Keratinocyte (primary cell): ENCODE measurements around the gene NINJ2. TPM values are rescaled to one million over a fixed set of nuclear protein-coding genes. Genes with fewer than 3 reads are reported as not detected.

ENCODE experiments used
- DNase-seq: peaks from one replicate; pipeline ENCODE4 v3.0.0-alpha.2; 2011; ENCODE audit warnings: low read depth, missing footprints, low spot score
- FAIRE-seq: peaks from 2 replicates; lab custom pipeline; 2011; peaks lifted over from hg19 to GRCh38; lab: Jason Lieb, UNC
- H2AFZ ChIP-seq: 2 replicates; pipeline ENCODE4 v1.6.0; 2012; ENCODE audit warnings: low read length, control low read depth, inconsistent platforms; ENCODE audit not compliant: control insufficient read depth
- H3K27ac ChIP-seq: 2 replicates; pipeline ENCODE4 v1.5.1; 2011; ENCODE audit warnings: low read length; ENCODE audit not compliant: control insufficient read depth, insufficient read depth
- H3K27me3 ChIP-seq: 3 replicates; pipeline ENCODE4 v1.6.0; 2011; ENCODE audit warnings: low read length; ENCODE audit not compliant: control insufficient read depth, insufficient read depth; ENCODE audit errors: extremely low read depth
- H3K36me3 ChIP-seq, 2 experiments: 2 replicates in 1 of 2; 3 replicates in 1 of 2; pipeline ENCODE4 v1.5.1; 2011; ENCODE audit warnings: low read length in 2 of 2, mild to moderate bottlenecking in 1 of 2; ENCODE audit not compliant: control insufficient read depth in 2 of 2, insufficient read depth in 2 of 2; ENCODE audit errors: extremely low read depth in 1 of 2
- H3K4me1 ChIP-seq: 3 replicates; pipeline ENCODE4 v1.5.1; 2011; ENCODE audit warnings: low read length; ENCODE audit not compliant: control insufficient read depth, insufficient read depth; ENCODE audit errors: extremely low read depth
- H3K4me2 ChIP-seq: 3 replicates; pipeline ENCODE4 v1.6.0; 2011; ENCODE audit warnings: low read depth, low read length; ENCODE audit not compliant: control insufficient read depth, insufficient read depth; ENCODE audit errors: extremely low read depth
- H3K4me3 ChIP-seq, 3 experiments: fragments of 200-600 bp in 1 of 3; sonication (generic) in 1 of 3; 2 replicates in 2 of 3; 3 replicates in 1 of 3; pipeline ENCODE4 v1.5.1; 2011 to 2016; ENCODE audit warnings: low read length in 3 of 3, mild to moderate bottlenecking in 3 of 3, control low read depth in 2 of 3, inconsistent platforms in 1 of 3, low read depth in 1 of 3, mixed read lengths in 1 of 3, mixed run types in 1 of 3, moderate library complexity in 1 of 3; ENCODE audit not compliant: control insufficient read depth in 2 of 3, insufficient read depth in 2 of 3; ENCODE audit errors: extremely low read depth in 1 of 3
- H3K79me2 ChIP-seq: 2 replicates; pipeline ENCODE4 v1.6.0; 2012; ENCODE audit warnings: low read length; ENCODE audit not compliant: control insufficient read depth, insufficient read depth
- H3K9ac ChIP-seq: 3 replicates; pipeline ENCODE4 v1.6.0; 2011; ENCODE audit warnings: low read length; ENCODE audit not compliant: control insufficient read depth, insufficient read depth; ENCODE audit errors: extremely low read depth
- H3K9me1 ChIP-seq: 3 replicates; pipeline ENCODE4 v1.6.0; 2011; ENCODE audit warnings: low read length; ENCODE audit not compliant: control insufficient read depth, insufficient read depth; ENCODE audit errors: extremely low read depth
- H3K9me3 ChIP-seq: 2 replicates; pipeline ENCODE4 v1.5.1; 2012; ENCODE audit warnings: low read depth, low read length; ENCODE audit not compliant: control insufficient read depth
- H4K20me1 ChIP-seq: 3 replicates; pipeline ENCODE4 v1.6.0; 2011; ENCODE audit warnings: low read length; ENCODE audit not compliant: control insufficient read depth, insufficient read depth; ENCODE audit errors: extremely low read depth
- EZH2 ChIP-seq: IDR thresholded peaks from one replicate; pipeline ENCODE4 v1.6.1; 2012; ENCODE audit warnings: inconsistent platforms, mild to moderate bottlenecking, low read length, moderate library complexity
- dilution Hi-C: fragments of 300-500 bp; cut with MboI; formaldehyde crosslinking; loops from one replicate; pipeline ENCODE4 v1.7.0; 2020; ENCODE audit warnings: low sequenced_read_pairs; ENCODE audit not compliant: extremely low pct_ligation_motif_present
- polyA plus RNA-seq, 5 experiments: library from polyadenylated mRNA; depleted of rRNA in 3 of 5; stranded (reverse) in 3 of 5; stranded (forward) in 1 of 5; unstranded in 1 of 5; fragments of >200 nt; gene quantifications; 1 replicate in 1 of 5; 2 replicates in 3 of 5; 3 replicates in 1 of 5; pipeline versions ENCODE4 v1.2.1 to v1.2.3, GENCODE V29; 2011 to 2012; ENCODE audit warnings: missing spikeins in 2 of 5, low read depth in 1 of 5, low replicate concordance in 1 of 5
- TF ChIP-seq, protein P1 (sequence below), 3 experiments: IDR thresholded peaks in 1 of 3; conservative IDR thresholded peaks in 1 of 3; optimal IDR thresholded peaks in 1 of 3; 2 replicates in 2 of 3; 3 replicates in 1 of 3; pipeline versions ENCODE3 to v1.5.1; 2011; ENCODE audit warnings: low read length in 3 of 3, mild to moderate bottlenecking in 3 of 3, moderate library complexity in 2 of 3, control low read depth in 1 of 3, inconsistent platforms in 1 of 3; ENCODE audit not compliant: insufficient read depth in 2 of 3; ENCODE audit errors: extremely low read depth in 1 of 3

The NINJ2 gene
- polyA plus RNA-seq, 1 donor (not counting 4 experiments of a cell fraction or from before 2014, with no cell fraction given) = 0.58 TPM

DNA sequence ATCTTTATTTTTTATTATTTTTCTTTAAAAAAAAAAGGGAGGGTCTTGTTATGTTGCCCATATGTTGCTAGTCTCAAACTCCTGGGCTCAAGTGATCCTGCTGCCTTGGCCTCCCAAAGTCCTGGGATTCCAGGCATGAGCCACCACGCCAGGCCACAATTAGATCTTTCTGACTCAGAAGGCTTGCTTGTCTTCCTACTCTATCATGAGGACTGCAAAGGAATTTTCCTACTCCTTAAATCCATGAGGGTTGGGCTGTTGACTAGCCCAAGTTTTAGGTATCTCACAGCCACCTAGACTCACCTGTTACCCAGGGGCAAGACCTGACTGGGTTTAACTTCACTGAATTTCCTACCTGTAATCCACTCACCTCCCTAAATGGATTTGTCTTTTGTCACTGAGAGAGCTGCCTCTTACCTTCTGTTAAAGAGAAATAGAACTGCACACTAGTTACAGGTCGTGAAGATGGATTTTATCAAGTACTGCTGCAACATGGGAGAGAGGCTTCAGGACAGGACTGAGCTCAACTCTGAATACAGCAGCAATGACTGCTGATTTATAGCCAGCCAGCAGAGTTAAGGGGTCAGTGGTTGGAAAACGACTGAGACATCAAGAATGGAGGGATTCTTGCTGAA is 131.2 kb downstream of the NINJ2 start:
- Histone ChIP-seq H3K36me3 (no peaks in the 10 kb centered on the region), H3K27ac (peak overlapping the region; percentile 88), H3K27me3 (no peaks in the 10 kb centered on the region), H3K4me2 (peak overlapping the region; percentile 31), H3K4me3 (no peak overlapping the region), H3K4me1 (peaks cover 35% of the 10 kb centered on the region), H2AFZ (no peak overlapping the region), H3K9me3 (peaks cover 3% of the 10 kb centered on the region), H3K9me1 (peaks cover 2% of the 10 kb centered on the region), H3K79me2 (no peaks in the 10 kb centered on the region), H3K9ac (peak overlapping the region; percentile 36), H4K20me1 (no peaks in the 10 kb centered on the region)
- DNase-seq (no peak), FAIRE-seq (no peak)
- TF ChIP-seq, protein P1, sequence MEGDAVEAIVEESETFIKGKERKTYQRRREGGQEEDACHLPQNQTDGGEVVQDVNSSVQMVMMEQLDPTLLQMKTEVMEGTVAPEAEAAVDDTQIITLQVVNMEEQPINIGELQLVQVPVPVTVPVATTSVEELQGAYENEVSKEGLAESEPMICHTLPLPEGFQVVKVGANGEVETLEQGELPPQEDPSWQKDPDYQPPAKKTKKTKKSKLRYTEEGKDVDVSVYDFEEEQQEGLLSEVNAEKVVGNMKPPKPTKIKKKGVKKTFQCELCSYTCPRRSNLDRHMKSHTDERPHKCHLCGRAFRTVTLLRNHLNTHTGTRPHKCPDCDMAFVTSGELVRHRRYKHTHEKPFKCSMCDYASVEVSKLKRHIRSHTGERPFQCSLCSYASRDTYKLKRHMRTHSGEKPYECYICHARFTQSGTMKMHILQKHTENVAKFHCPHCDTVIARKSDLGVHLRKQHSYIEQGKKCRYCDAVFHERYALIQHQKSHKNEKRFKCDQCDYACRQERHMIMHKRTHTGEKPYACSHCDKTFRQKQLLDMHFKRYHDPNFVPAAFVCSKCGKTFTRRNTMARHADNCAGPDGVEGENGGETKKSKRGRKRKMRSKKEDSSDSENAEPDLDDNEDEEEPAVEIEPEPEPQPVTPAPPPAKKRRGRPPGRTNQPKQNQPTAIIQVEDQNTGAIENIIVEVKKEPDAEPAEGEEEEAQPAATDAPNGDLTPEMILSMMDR (optimal IDR thresholded peaks at IDR 0.05 in 1 of 3, IDR thresholded peaks at IDR 0.05 in 1 of 3, conservative IDR thresholded peaks at IDR 0.05 in 1 of 3; ENCODE audit: extremely low read depth in 1 of 3, insufficient read depth in 2 of 3, low read length in 3 of 3) = no peak
- no peak for TF ChIP-seq EZH2
- dilution Hi-C loops = no loop called here

DNA sequence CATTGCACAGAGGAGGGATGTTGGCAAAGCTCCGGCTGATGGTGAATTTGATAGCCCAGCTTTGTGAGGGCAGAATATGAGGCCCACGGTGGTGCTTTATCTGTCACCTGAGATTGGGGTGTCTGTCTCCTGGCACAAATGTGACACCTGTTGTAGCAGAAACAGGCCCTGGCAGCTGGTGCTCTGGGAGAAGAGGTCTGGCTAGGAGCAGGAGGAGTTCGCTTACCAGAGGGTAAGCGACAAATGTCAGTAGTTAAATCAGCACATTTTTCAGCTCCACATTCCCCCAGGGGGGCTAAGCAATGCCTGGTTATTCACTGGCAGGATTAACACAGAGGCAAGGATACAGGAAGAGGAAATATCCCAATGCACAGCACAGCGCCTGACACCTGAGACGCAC is 132.4 kb downstream of the NINJ2 start:
- H3K79me2 ChIP-seq = no peaks in the 10 kb centered on the region
- FAIRE-seq (no peak), DNase-seq (no peak)
- H3K9me3 ChIP-seq = peaks cover 3% of the 10 kb centered on the region
- H4K20me1 ChIP-seq = no peaks in the 10 kb centered on the region
- H3K4me2 ChIP-seq = peak overlapping the region; percentile 62
- H3K9me1 ChIP-seq = peaks cover 2% of the 10 kb centered on the region
- H3K4me3 ChIP-seq = no peak overlapping the region
- H2AFZ ChIP-seq = no peak overlapping the region
- no peaks in the 10 kb centered on the region for H3K36me3 ChIP-seq
- TF ChIP-seq EZH2 = no peak
- TF ChIP-seq, protein P1 (optimal IDR thresholded peaks at IDR 0.05 in 1 of 3, IDR thresholded peaks at IDR 0.05 in 1 of 3, conservative IDR thresholded peaks at IDR 0.05 in 1 of 3; ENCODE audit: extremely low read depth in 1 of 3, insufficient read depth in 2 of 3, low read length in 3 of 3) = no peak
- no peaks in the 10 kb centered on the region for H3K27me3 ChIP-seq
- dilution Hi-C loops = no loop called here
- peak overlapping the region; percentile 33 for H3K9ac ChIP-seq
- peaks cover 35% of the 10 kb centered on the region for H3K4me1 ChIP-seq
- H3K27ac ChIP-seq = peak overlapping the region; percentile 74
